WERI-Rb-1 (cell line): ENCODE data around the gene RCAN2.

Experiments used
- DNase-seq: peaks from one replicate; pipeline ENCODE4 v3.0.0-alpha.2; 2020
- H3K27ac ChIP-seq: fragments of 250-450 bp; sonication (Bioruptor Pico); 2 replicates; pipeline ENCODE4 v1.5.1; 2020; ENCODE audit warnings: mild to moderate bottlenecking, moderate library complexity
- H3K27me3 ChIP-seq: fragments of 250-450 bp; sonication (Bioruptor Pico); 2 replicates; pipeline ENCODE4 v1.5.1; 2021; ENCODE audit warnings: mild to moderate bottlenecking, low read depth, moderate library complexity; ENCODE audit not compliant: insufficient read depth, severe bottlenecking
- H3K36me3 ChIP-seq: fragments of 250-450 bp; sonication (Bioruptor Pico); 2 replicates; pipeline ENCODE4 v1.5.1; 2020; ENCODE audit warnings: mild to moderate bottlenecking, moderate library complexity
- H3K4me3 ChIP-seq: 2 replicates; pipeline ENCODE4 v1.5.1; 2011; ENCODE audit warnings: low read depth, mild to moderate bottlenecking, control low read depth, low read length
- H3K9me3 ChIP-seq: fragments of 250-450 bp; sonication (Bioruptor Pico); 2 replicates; pipeline ENCODE4 v1.5.1; 2021; ENCODE audit warnings: mild to moderate bottlenecking, moderate library complexity; ENCODE audit not compliant: severe bottlenecking
- TF ChIP-seq, protein P1 (sequence below): IDR thresholded peaks from 2 replicates; pipeline ENCODE4 v1.5.1; 2011; ENCODE audit warnings: low read depth, mild to moderate bottlenecking, control low read depth, inconsistent platforms, low read length

The RCAN2 gene

DNA sequence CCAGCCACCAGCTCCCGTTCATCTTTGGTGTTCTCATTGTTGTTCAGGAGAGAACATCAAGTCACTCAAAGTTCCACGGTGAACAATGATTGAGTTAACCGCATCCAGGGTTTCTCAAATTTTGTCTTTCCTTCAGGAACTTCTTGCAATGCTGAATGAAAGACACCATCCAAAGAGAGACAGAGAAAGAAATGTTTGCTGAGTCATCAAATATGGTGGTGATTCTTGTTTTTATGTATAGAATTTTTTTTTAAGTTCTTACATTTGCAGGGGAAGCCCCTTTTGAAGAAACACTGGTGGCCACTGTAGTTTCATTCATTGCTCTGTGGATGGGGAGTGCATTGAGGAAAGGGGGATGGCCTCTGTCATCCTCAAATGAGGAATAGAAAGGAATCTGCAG is 258.1 kb downstream of the RCAN2 start:
- no peak overlapping the region for H3K27ac ChIP-seq
- H3K4me3 ChIP-seq: no peak overlapping the region
- H3K36me3 ChIP-seq: no peaks in the 10 kb centered on the region
- peaks cover 12% of the 10 kb centered on the region for H3K9me3 ChIP-seq
- DNase-seq: no peak
- H3K27me3 ChIP-seq: no peaks in the 10 kb centered on the region
- TF ChIP-seq, protein P1, sequence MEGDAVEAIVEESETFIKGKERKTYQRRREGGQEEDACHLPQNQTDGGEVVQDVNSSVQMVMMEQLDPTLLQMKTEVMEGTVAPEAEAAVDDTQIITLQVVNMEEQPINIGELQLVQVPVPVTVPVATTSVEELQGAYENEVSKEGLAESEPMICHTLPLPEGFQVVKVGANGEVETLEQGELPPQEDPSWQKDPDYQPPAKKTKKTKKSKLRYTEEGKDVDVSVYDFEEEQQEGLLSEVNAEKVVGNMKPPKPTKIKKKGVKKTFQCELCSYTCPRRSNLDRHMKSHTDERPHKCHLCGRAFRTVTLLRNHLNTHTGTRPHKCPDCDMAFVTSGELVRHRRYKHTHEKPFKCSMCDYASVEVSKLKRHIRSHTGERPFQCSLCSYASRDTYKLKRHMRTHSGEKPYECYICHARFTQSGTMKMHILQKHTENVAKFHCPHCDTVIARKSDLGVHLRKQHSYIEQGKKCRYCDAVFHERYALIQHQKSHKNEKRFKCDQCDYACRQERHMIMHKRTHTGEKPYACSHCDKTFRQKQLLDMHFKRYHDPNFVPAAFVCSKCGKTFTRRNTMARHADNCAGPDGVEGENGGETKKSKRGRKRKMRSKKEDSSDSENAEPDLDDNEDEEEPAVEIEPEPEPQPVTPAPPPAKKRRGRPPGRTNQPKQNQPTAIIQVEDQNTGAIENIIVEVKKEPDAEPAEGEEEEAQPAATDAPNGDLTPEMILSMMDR: no peak

DNA sequence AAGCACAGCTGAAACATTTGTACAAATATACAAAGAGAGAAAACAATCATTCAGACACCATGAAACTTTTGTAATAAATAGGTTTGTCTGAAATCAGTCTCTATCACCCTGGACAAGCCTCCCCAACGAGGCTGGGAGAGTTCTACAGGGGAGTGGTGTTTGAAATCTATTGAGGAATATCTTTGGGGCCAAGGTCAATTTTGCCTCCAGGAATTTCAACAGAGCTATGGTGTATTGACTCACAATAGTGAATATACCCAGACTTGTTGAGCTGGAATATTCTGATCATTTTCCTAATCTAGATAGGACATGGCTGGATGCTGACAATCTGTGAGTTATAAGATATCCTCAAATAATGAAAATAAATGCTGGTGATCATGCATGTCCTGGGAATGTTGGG is 269.0 kb downstream of the RCAN2 start:
- H3K36me3 ChIP-seq: no peaks in the 10 kb centered on the region
- no peak for DNase-seq
- H3K4me3 ChIP-seq: no peak overlapping the region
- no peak overlapping the region for H3K27ac ChIP-seq
- no peaks in the 10 kb centered on the region for H3K27me3 ChIP-seq
- no peaks in the 10 kb centered on the region for H3K9me3 ChIP-seq
- TF ChIP-seq, protein P1: no peak

DNA sequence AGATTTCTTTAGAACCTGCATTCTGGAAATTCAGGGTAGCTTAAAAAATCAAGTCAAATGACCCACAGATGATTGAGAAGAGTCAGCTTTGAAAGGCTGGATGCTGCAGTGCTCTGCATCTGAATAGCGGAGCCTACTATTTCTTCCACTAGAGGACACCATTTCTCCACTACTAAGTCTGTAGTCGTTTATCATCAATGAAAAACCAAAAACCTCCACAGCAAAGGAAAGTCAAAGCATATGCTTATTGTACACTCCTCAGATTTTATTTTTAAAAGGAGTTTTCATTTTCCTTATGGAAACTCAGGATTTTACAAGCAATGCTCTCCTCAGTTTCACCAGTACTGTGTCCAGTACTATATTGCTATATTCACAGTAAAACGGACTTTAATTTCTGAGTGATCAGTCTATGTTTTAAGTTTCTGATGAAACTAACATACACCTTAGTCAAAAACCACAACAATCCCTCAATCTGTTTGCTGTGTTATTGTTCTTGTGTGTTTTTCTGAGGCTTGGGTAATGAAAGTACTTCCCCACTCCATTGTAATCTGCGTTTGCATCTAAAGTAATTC is 269.9 kb downstream of the RCAN2 start:
- no peak for DNase-seq
- Histone ChIP-seq H3K36me3 (no peaks in the 10 kb centered on the region), H3K9me3 (no peaks in the 10 kb centered on the region), H3K27me3 (no peaks in the 10 kb centered on the region), H3K4me3 (no peak overlapping the region), H3K27ac (no peak overlapping the region)
- TF ChIP-seq, protein P1: peak; percentile 92

DNA sequence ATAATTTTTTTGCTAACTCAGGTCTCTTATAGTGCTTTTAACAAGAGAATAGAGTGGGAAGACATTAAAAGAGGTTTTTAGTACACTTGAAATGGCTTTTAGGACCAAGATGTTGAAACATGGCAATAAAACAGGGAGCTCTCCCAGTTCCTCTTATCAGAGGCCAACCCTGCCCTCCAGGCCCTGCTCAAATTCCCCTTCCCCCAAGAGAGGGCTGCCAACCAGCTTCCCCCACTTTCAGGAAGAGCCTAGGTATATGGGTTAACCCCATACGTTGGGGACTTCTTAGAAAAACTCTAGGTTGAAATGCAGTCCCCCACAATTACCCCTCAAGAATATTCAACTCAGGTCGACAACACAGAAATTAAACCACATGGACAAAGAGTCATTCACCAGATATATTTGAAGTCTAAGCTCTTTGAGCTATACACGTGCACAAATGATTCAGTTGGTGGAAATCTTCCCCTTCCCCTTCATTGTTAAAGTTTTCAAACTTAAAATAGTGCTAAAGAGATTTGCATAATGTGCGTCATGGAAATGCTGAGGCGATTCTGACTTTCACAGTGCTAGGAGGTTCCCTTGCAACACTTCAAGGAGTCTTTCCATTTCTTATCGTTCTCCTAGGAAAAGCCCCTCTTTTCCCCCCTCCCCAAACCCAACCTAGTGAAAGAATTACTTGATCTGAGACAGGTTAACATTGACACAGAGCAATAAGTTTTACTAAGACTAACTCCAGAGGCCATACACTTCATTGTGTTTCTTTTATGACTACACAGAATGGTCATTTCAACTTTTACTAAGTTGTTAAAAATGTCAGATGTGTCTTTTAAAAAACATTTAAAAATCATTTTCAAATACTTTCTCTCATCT is 270.7 kb downstream of the RCAN2 start:
- DNase-seq: no peak
- H3K36me3 ChIP-seq: no peaks in the 10 kb centered on the region
- no peaks in the 10 kb centered on the region for H3K9me3 ChIP-seq
- H3K4me3 ChIP-seq: no peak overlapping the region
- no peak overlapping the region for H3K27ac ChIP-seq
- TF ChIP-seq, protein P1: no peak
- no peaks in the 10 kb centered on the region for H3K27me3 ChIP-seq

DNA sequence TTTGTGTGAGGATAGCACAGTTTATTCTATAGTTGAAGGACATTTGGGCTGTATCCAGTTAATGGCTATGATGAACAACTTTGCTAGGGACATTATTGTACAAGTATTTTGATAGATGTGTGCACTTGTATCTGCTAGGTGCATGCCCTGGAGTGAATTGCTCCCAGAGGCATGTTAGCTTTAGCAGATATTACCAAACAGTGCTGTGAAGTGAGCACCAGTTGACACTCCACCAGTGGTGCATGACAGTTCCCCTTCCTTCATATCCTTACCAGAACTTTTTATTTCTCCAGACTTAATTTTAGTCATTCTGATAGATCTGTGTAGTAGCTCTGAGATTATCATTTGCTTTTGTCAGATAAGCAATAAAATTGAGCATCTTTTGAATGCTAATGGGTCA is 271.6 kb downstream of the RCAN2 start:
- H3K27me3 ChIP-seq: no peaks in the 10 kb centered on the region
- no peak for DNase-seq
- H3K4me3 ChIP-seq: no peak overlapping the region
- no peaks in the 10 kb centered on the region for H3K36me3 ChIP-seq
- H3K9me3 ChIP-seq: no peaks in the 10 kb centered on the region
- no peak overlapping the region for H3K27ac ChIP-seq
- TF ChIP-seq, protein P1: no peak
